ENCODE data around the gene CDKN2B.

DNA sequence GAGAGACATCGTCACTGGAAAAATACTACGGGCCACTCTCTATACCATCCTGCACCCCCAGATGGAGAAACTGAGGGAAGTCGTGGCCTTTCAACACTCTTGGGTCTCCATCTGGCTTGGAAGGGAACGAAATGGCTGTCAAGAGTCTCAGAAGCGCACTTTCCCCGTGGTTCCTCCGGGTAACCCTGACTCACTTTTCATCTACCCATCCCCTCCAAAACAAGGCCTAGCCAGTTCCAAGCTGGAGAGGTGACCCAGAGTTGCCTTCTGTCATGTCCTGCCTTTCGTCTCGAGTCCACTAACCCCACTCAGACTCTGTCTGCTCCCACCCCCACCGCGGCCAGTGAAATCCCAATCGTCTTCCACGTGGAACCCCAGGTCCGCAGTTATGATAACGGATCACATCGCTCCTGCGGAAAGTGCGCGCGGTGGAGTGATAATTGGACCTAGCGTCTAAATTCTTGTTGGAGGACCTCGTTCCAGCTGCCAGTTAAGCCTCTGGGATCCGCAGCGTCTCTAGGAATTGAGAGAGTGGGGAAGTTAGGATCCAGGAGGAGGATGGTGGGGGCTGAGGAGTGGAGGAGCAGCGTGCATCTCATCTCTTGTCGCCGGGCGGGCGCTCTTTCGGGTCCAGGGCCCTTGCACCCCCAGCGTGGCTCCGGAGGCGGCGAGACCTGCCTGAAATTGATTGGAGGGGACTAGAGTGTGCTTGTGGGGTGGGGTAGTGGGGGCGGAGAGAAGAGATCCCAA, 19.5 kb downstream of the CDKN2B start:
- TF ChIP-seq, protein P1, sequence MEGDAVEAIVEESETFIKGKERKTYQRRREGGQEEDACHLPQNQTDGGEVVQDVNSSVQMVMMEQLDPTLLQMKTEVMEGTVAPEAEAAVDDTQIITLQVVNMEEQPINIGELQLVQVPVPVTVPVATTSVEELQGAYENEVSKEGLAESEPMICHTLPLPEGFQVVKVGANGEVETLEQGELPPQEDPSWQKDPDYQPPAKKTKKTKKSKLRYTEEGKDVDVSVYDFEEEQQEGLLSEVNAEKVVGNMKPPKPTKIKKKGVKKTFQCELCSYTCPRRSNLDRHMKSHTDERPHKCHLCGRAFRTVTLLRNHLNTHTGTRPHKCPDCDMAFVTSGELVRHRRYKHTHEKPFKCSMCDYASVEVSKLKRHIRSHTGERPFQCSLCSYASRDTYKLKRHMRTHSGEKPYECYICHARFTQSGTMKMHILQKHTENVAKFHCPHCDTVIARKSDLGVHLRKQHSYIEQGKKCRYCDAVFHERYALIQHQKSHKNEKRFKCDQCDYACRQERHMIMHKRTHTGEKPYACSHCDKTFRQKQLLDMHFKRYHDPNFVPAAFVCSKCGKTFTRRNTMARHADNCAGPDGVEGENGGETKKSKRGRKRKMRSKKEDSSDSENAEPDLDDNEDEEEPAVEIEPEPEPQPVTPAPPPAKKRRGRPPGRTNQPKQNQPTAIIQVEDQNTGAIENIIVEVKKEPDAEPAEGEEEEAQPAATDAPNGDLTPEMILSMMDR (IDR thresholded peaks at IDR 0.05; ENCODE audit: poor library complexity): no peak
- TF ChIP-seq EZH2 (IDR thresholded peaks at IDR 0.05; ENCODE audit: borderline replicate concordance): peak; percentile 49
- TF ChIP-seq EZH2phosphoT487 (IDR thresholded peaks at IDR 0.05; ENCODE audit: low read depth, severe bottlenecking, unreplicated experiment): peak; percentile 22

Measured in hepatocyte (in vitro differentiated cells).